CD4-positive, alpha-beta T cell (primary cell): ENCODE measurements around the gene SEMA6C. TPM values are rescaled to one million over a fixed set of nuclear protein-coding genes. Genes with fewer than 3 reads are reported as not detected.
A peak's percentile ranks its signal among the peaks of the same experiment; 100 is the strongest.

ENCODE experiments used
- ATAC-seq: fragments of 200-7000 bp; cut with Tn5 transposase; one replicate; pipeline ENCODE4 v1.10.0; 2022; ENCODE audit warnings: mild to moderate bottlenecking; ENCODE audit not compliant: poor library complexity
- CTCF ChIA-PET: fragments of 350-600 bp; sonication (Branson Sonifier 250); formaldehyde crosslinking; loops from one replicate; lab custom pipeline; 2021; ENCODE audit warnings: antibody characterized with exemption, inconsistent platforms; lab: Charles Lee
- POLR2A ChIA-PET: fragments of 350-600 bp; sonication (Branson Sonifier 250); formaldehyde crosslinking; loops from one replicate; lab custom pipeline; 2021; ENCODE audit warnings: antibody characterized with exemption, inconsistent platforms; lab: Charles Lee
- DNase-seq, 14 experiments: peaks; one replicate each; pipeline ENCODE4 v3.0.0-alpha.2; 2013 to 2020; ENCODE audit warnings: mixed read lengths in 2 of 14
- H3K27ac ChIP-seq, 2 donors: one replicate each; pipeline versions ENCODE4 v1.5.1 to v1.7.0; 2013; ENCODE audit warnings: low read length in 2 of 2, low read depth in 1 of 2, mild to moderate bottlenecking in 1 of 2
- H3K27me3 ChIP-seq, 2 experiments: 1 replicate in 1 of 2; 2 replicates in 1 of 2; pipeline versions ENCODE4 v1.6.1 to v1.7.0; 2013; ENCODE audit warnings: low read length in 2 of 2, control low read depth in 1 of 2, mild to moderate bottlenecking in 1 of 2, moderate library complexity in 1 of 2; ENCODE audit not compliant: insufficient read depth in 2 of 2, control insufficient read depth in 1 of 2
- H3K36me3 ChIP-seq: one replicate; pipeline ENCODE4 v1.6.1; 2013; ENCODE audit warnings: low read length, control low read depth; ENCODE audit not compliant: insufficient read depth
- H3K4me1 ChIP-seq: one replicate; pipeline ENCODE4 v1.6.1; 2013; ENCODE audit warnings: low read length, control low read depth; ENCODE audit not compliant: insufficient read depth
- H3K4me3 ChIP-seq: one replicate; pipeline ENCODE4 v1.5.1; 2013; ENCODE audit warnings: mild to moderate bottlenecking, low read length, moderate library complexity
- H3K9me3 ChIP-seq, 2 experiments: 1 replicate in 1 of 2; 2 replicates in 1 of 2; pipeline versions ENCODE4 v1.6.1 to v1.7.0; 2013; ENCODE audit warnings: low read length in 2 of 2, mild to moderate bottlenecking in 2 of 2, control low read depth in 1 of 2, moderate library complexity in 1 of 2; ENCODE audit not compliant: control insufficient read depth in 1 of 2, insufficient read depth in 1 of 2
- H3K27ac Mint-ChIP-seq: one replicate; pipeline ENCODE4 v1.8.0; 2020; ENCODE audit warnings: mixed read lengths
- H3K27me3 Mint-ChIP-seq: one replicate; pipeline ENCODE4 v1.8.0; 2021; ENCODE audit warnings: mixed read lengths
- H3K36me3 Mint-ChIP-seq: one replicate; pipeline ENCODE4 v1.8.0; 2021; ENCODE audit warnings: low read depth, mixed read lengths
- H3K4me1 Mint-ChIP-seq: one replicate; pipeline ENCODE4 v1.8.0; 2021; ENCODE audit warnings: low read depth, mixed read lengths
- H3K4me3 Mint-ChIP-seq: one replicate; pipeline ENCODE4 v1.8.0; 2020; ENCODE audit warnings: mild to moderate bottlenecking, mixed read lengths
- H3K9me3 Mint-ChIP-seq: one replicate; pipeline ENCODE4 v1.8.0; 2020; ENCODE audit warnings: mixed read lengths
- intact Hi-C, 2 experiments: fragments of 100-400 bp; cut with DNase I in 1 of 2; cut with micrococcal nuclease in 1 of 2; formaldehyde crosslinking; loops; one replicate each; pipeline versions ENCODE4 v1.15.1 to v1.9.0; 2023 to 2025; cut with DNase I, micrococcal nuclease
- total RNA-seq, 174 experiments: library from RNA in 2 of 174; stranded (reverse) in 2 of 174; gene quantifications; one replicate each; pipeline ENCODE4 v1.2.3 and lab custom pipeline; 2021 to 2026
- TF ChIP-seq, protein P1 (sequence below): fragments of 200-600 bp; IDR thresholded peaks from one replicate; pipeline ENCODE4 v1.8.0; 2022; ENCODE audit warnings: antibody characterized with exemption, mild to moderate bottlenecking

The SEMA6C gene
- total RNA-seq, 2 experiments from 2014 or later = 3.8 to 5.5 TPM

DNA sequence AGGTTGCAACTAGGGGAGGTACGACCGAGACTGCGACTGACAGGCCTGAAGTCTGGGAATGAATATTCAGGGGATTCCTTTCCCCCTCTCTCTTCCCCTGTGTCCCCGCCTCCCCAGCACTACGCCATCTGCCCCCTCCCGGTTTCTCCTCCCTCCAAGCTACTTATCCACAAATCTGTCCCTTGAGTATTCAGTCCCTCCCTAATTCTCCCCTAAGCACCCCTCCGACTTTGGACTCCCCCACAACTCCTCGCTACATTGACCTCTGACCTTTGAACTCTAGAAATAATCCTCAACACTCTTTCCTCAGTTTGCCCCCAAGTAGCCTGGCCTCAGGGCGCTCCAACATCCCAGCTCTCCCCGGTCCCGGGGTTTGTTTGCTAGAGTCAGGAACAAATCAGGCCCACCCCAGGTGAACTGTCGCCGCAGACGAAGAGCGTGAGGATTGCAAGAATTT lies 18.9 kb upstream of the SEMA6C start:
- Mint-ChIP-seq H3K27ac (peak overlapping the region; percentile 89), H3K36me3 (peaks cover 81% of the 10 kb centered on the region), H3K4me3 (peak overlapping the region; percentile 93), H3K4me1 (peaks cover 58% of the 10 kb centered on the region), H3K9me3 (no peaks in the 10 kb centered on the region), H3K27me3 (no peaks in the 10 kb centered on the region)
- ChIA-PET POLR2A (interaction anchor here (0.8 to 3.6 kb wide), 6 partner anchors 8 to 930 kb away, joined by 3 to 51 read pairs (median 4); partner anchors contain the start of gene TNFAIP8L2), CTCF (interaction anchor here (0.9 to 1.0 kb wide), 2 partner anchors 39 to 116 kb away, joined by 3 to 4 read pairs; no protein-coding TSS in a partner anchor)
- peak overlapping the region; percentile 36 to 42 for H3K27ac ChIP-seq
- TF ChIP-seq, protein P1, sequence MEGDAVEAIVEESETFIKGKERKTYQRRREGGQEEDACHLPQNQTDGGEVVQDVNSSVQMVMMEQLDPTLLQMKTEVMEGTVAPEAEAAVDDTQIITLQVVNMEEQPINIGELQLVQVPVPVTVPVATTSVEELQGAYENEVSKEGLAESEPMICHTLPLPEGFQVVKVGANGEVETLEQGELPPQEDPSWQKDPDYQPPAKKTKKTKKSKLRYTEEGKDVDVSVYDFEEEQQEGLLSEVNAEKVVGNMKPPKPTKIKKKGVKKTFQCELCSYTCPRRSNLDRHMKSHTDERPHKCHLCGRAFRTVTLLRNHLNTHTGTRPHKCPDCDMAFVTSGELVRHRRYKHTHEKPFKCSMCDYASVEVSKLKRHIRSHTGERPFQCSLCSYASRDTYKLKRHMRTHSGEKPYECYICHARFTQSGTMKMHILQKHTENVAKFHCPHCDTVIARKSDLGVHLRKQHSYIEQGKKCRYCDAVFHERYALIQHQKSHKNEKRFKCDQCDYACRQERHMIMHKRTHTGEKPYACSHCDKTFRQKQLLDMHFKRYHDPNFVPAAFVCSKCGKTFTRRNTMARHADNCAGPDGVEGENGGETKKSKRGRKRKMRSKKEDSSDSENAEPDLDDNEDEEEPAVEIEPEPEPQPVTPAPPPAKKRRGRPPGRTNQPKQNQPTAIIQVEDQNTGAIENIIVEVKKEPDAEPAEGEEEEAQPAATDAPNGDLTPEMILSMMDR = no peak
- intact Hi-C loops = no loop called here
- ATAC-seq = peak; percentile 4
- H3K4me1 ChIP-seq = peaks cover 40% of the 10 kb centered on the region
- H3K9me3 ChIP-seq = no peaks in the 10 kb centered on the region
- DNase-seq = no peak
- peaks cover 44% of the 10 kb centered on the region for H3K36me3 ChIP-seq
- H3K27me3 ChIP-seq = no peaks in the 10 kb centered on the region
- peak overlapping the region; percentile 76 for H3K4me3 ChIP-seq

DNA sequence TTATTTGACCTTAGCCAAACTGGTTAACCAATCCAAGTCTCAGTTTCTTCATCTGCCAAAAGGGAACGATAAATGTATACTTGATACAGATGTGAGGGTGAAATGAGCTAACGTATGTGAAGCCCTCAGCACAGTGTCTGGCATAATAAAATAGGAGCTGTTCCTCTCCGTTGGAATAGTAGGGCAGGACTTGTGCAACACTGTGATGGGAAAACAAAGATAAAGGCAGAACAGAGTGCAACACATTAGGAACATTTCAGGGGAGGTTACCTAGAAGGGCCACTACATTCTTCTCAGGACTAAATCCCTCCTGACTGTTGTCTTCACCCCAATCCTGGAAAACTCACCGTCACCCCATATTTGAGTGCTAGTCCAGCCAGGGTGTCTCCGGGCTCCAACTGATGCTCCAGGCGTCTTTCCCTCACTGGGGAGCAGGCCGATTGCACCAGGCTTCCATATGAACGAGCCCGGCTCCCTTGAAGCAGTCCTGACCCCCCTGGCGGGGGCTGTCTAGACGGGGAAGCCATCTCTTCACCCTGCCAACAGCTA lies 18.4 kb upstream of the SEMA6C start:
- Mint-ChIP-seq H3K27me3 (no peaks in the 10 kb centered on the region), H3K9me3 (no peaks in the 10 kb centered on the region), H3K27ac (peak overlapping the region; percentile 89), H3K36me3 (peaks cover 81% of the 10 kb centered on the region), H3K4me3 (peak overlapping the region; percentile 93), H3K4me1 (peaks cover 63% of the 10 kb centered on the region)
- ChIA-PET POLR2A (interaction anchor here (0.8 to 3.6 kb wide), 6 partner anchors 8 to 929 kb away, joined by 3 to 51 read pairs (median 4); partner anchors contain the start of gene TNFAIP8L2), CTCF (interaction anchor here (0.9 to 1.0 kb wide), 2 partner anchors 39 to 116 kb away, joined by 3 to 4 read pairs; no protein-coding TSS in a partner anchor)
- H3K4me1 ChIP-seq = peaks cover 44% of the 10 kb centered on the region
- no peaks in the 10 kb centered on the region for H3K27me3 ChIP-seq
- H3K27ac ChIP-seq = peak overlapping the region in 1 of 2 donors; percentile 36
- ATAC-seq (no peak), DNase-seq (peak in 1 of 14 experiments; percentile 40)
- TF ChIP-seq, protein P1 = no peak
- peaks cover 40% of the 10 kb centered on the region for H3K36me3 ChIP-seq
- H3K4me3 ChIP-seq = peak overlapping the region; percentile 76
- intact Hi-C loops = no loop called here
- H3K9me3 ChIP-seq = no peaks in the 10 kb centered on the region

DNA sequence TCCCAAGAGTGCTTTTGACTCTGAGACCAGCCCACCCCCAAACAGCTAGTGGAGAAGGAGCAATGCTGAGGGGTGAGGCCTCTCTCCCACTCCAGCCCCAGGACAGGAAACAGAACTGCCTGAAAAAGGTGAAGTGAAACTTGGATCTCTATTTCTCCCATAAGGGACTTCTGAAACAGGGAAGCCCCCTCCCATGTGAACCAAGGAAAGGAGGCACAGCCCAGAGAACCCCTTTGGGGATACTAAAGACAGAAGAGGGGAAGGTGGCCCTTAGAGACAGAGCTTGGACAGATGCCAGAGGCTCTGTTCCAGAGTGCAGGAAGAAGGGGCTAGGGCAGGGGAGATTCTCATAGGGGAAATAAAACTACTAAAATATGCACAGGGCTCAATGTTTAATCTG lies 12.9 kb upstream of the SEMA6C start:
- Histone ChIP-seq H3K4me1 (peaks cover 59% of the 10 kb centered on the region), H3K36me3 (peaks cover 35% of the 10 kb centered on the region), H3K27ac (peak overlapping the region; percentile 29 to 56), H3K9me3 (no peaks in the 10 kb centered on the region), H3K4me3 (peak overlapping the region; percentile 77), H3K27me3 (no peaks in the 10 kb centered on the region)
- Mint-ChIP-seq H3K4me3 (peak overlapping the region; percentile 75), H3K27me3 (no peaks in the 10 kb centered on the region), H3K27ac (peak overlapping the region; percentile 85), H3K36me3 (peaks cover 69% of the 10 kb centered on the region), H3K9me3 (no peaks in the 10 kb centered on the region), H3K4me1 (peaks cover 76% of the 10 kb centered on the region)
- ATAC-seq (no peak), DNase-seq (peak in 1 of 14 experiments; percentile 36)
- POLR2A ChIA-PET = interaction anchor here (0.7 to 4.0 kb wide), 6 partner anchors 13 to 112 kb away, joined by 3 to 37 read pairs (median 4); partner anchors contain the start of genes C1orf56, SEMA6C and VPS72
- TF ChIP-seq, protein P1 = no peak
- CTCF ChIA-PET = interaction anchor here (1.0 to 7.8 kb wide), 3 partner anchors 58 to 163 kb away, joined by 3 to 61 read pairs (median 49); no protein-coding TSS in a partner anchor
- intact Hi-C loops = loop anchor here (5.0 to 10.0 kb wide), 3 partner anchors 152 to 695 kb away; partner anchors contain the start of genes ENSA (in 1 of the 2), MINDY1 (in 1 of the 2) and PRUNE1 (in 1 of the 2)
